H1 (cell line): ENCODE results near the gene SHANK2. TPM values are rescaled to one million over a fixed set of nuclear protein-coding genes. Genes with fewer than 3 reads are reported as not detected.

Experiments used
- CTCF ChIA-PET: fragments of 300-600 bp; sonication (Branson Sonifier 250); formaldehyde crosslinking; loops from one replicate; lab custom pipeline; 2021; ENCODE audit not compliant: partially characterized antibody; lab: Charles Lee
- POLR2A ChIA-PET: fragments of 300-600 bp; sonication (Branson Sonifier 250); formaldehyde crosslinking; loops from one replicate; lab custom pipeline; 2021; ENCODE audit warnings: inconsistent platforms; ENCODE audit not compliant: partially characterized antibody; lab: Charles Lee
- DNase-seq, 2 experiments: peaks; one replicate each; pipeline versions ENCODE4 v3.0.0 to v3.0.0-alpha.2; 2010 to 2022; ENCODE audit warnings: low spot score in 2 of 2, low read depth in 1 of 2, mixed read lengths in 1 of 2
- FAIRE-seq: peaks from 2 replicates; lab custom pipeline; 2011; peaks lifted over from hg19 to GRCh38; lab: Jason Lieb, UNC
- H2AFZ ChIP-seq: 2 replicates; pipeline ENCODE4 v1.8.1; 2012; ENCODE audit warnings: low read length, inconsistent platforms
- H2AK5ac ChIP-seq: 2 replicates; pipeline ENCODE4 v1.6.1; 2013; ENCODE audit warnings: low read depth, low read length
- H2BK120ac ChIP-seq: replicated peaks from 2 replicates; pipeline ENCODE3; 2013; ENCODE audit warnings: low read depth, low read length, inconsistent platforms
- H2BK12ac ChIP-seq: 2 replicates; pipeline ENCODE4 v1.6.1; 2013; ENCODE audit warnings: low read depth, low read length
- H2BK15ac ChIP-seq: 2 replicates; pipeline ENCODE4 v1.6.1; 2013; ENCODE audit warnings: low read length
- H2BK20ac ChIP-seq: 2 replicates; pipeline ENCODE4 v1.6.1; 2013; ENCODE audit warnings: low read length
- H2BK5ac ChIP-seq: 2 replicates; pipeline ENCODE4 v1.6.1; 2013; ENCODE audit warnings: low read depth, low read length
- H3K14ac ChIP-seq: 2 replicates; pipeline ENCODE4 v1.6.1; 2013; ENCODE audit warnings: inconsistent platforms; ENCODE audit not compliant: insufficient read length
- H3K18ac ChIP-seq: 2 replicates; pipeline ENCODE4 v1.6.1; 2013; ENCODE audit warnings: low read length; ENCODE audit errors: extremely low read depth
- H3K23ac ChIP-seq: 2 replicates; pipeline ENCODE4 v1.6.1; 2013; ENCODE audit warnings: inconsistent platforms; ENCODE audit not compliant: insufficient read length
- H3K23me2 ChIP-seq: 2 replicates; pipeline ENCODE4 v1.6.1; 2013; ENCODE audit warnings: low read depth, low read length
- H3K27ac ChIP-seq: 2 replicates; pipeline ENCODE4 v1.6.1; 2011; ENCODE audit warnings: low read depth, low read length, inconsistent platforms
- H3K27me3 ChIP-seq, 4 experiments: replicated peaks in 1 of 4; 1 replicate in 1 of 4; 2 replicates in 3 of 4; pipeline versions ENCODE4 v1.6.1 to v1.8.1; 2011 to 2013; ENCODE audit warnings: low read length in 3 of 4, mild to moderate bottlenecking in 3 of 4, inconsistent platforms in 2 of 4, mixed read lengths in 2 of 4, moderate library complexity in 1 of 4; ENCODE audit not compliant: control insufficient read depth in 3 of 4, insufficient read depth in 3 of 4; ENCODE audit errors: extremely low read depth in 1 of 4
- H3K36me3 ChIP-seq, 4 experiments: 2 replicates each; pipeline versions ENCODE4 v1.6.1 to v1.8.1; 2011 to 2013; ENCODE audit warnings: mild to moderate bottlenecking in 4 of 4, low read length in 3 of 4, moderate library complexity in 2 of 4, control low read depth in 1 of 4, inconsistent platforms in 1 of 4; ENCODE audit not compliant: insufficient read depth in 4 of 4, control insufficient read depth in 2 of 4
- H3K4ac ChIP-seq: replicated peaks from 2 replicates; pipeline ENCODE3; 2013; ENCODE audit warnings: low read length, low read depth, mixed read lengths, inconsistent platforms; ENCODE audit not compliant: insufficient read length
- H3K4me1 ChIP-seq, 4 experiments: replicated peaks in 1 of 4; 1 replicate in 1 of 4; 2 replicates in 3 of 4; pipeline versions ENCODE4 v1.6.1 to v1.8.1; 2011 to 2013; ENCODE audit warnings: low read length in 3 of 4, inconsistent platforms in 2 of 4, mixed read lengths in 1 of 4; ENCODE audit not compliant: insufficient read depth in 4 of 4, control insufficient read depth in 3 of 4
- H3K4me2 ChIP-seq, 2 experiments: 2 replicates each; pipeline versions ENCODE4 v1.6.1 to v1.8.1; 2011 to 2013; ENCODE audit warnings: low read depth in 2 of 2, low read length in 2 of 2, control low read depth in 1 of 2, inconsistent platforms in 1 of 2, mild to moderate bottlenecking in 1 of 2; ENCODE audit not compliant: insufficient read depth in 1 of 2
- H3K4me3 ChIP-seq, 4 experiments: fragments of 200-600, 300-600 bp in 1 of 4; sonication (generic), shearing (Covaris generic), sonication (Bioruptor Twin) in 1 of 4; 2 replicates each; pipeline versions ENCODE4 v1.5.1 to v1.8.1; 2011 to 2016; ENCODE audit warnings: low read length in 4 of 4, low read depth in 3 of 4, control low read depth in 2 of 4, inconsistent platforms in 2 of 4, mild to moderate bottlenecking in 2 of 4, mixed read lengths in 1 of 4, moderate library complexity in 1 of 4; ENCODE audit not compliant: insufficient read depth in 2 of 4; ENCODE audit errors: extremely low read depth in 1 of 4
- H3K56ac ChIP-seq: replicated peaks from 2 replicates; pipeline ENCODE3; 2013; ENCODE audit warnings: low read depth, mild to moderate bottlenecking, mixed read lengths, low read length, inconsistent platforms; ENCODE audit not compliant: insufficient read length
- H3K79me1 ChIP-seq: 2 replicates; pipeline ENCODE4 v1.6.1; 2013; ENCODE audit warnings: low read depth, low read length, control low read depth
- H3K79me2 ChIP-seq, 2 experiments: 2 replicates each; pipeline versions ENCODE4 v1.6.1 to v1.8.1; 2012 to 2013; ENCODE audit warnings: low read length in 2 of 2, mild to moderate bottlenecking in 2 of 2, inconsistent platforms in 1 of 2; ENCODE audit not compliant: insufficient read depth in 2 of 2, control insufficient read depth in 1 of 2
- H3K9ac ChIP-seq, 4 experiments: replicated peaks in 1 of 4; 1 replicate in 1 of 4; 2 replicates in 3 of 4; pipeline versions ENCODE4 v1.6.1 to v1.8.1; 2011 to 2013; ENCODE audit warnings: low read depth in 3 of 4, low read length in 3 of 4, control low read depth in 2 of 4, mild to moderate bottlenecking in 2 of 4, moderate library complexity in 2 of 4, inconsistent platforms in 1 of 4; ENCODE audit errors: extremely low read depth in 1 of 4
- H3K9me3 ChIP-seq, 2 experiments: 2 replicates each; pipeline versions ENCODE4 v1.6.1 to v1.8.1; 2012 to 2013; ENCODE audit warnings: mild to moderate bottlenecking in 2 of 2, moderate library complexity in 2 of 2, control low read depth in 1 of 2, inconsistent platforms in 1 of 2, low read depth in 1 of 2, low read length in 1 of 2, mixed read lengths in 1 of 2; ENCODE audit not compliant: insufficient read depth in 2 of 2
- H4K20me1 ChIP-seq, 2 experiments: replicated peaks in 1 of 2; 2 replicates each; pipeline versions ENCODE3 to v1.8.1; 2011 to 2013; ENCODE audit warnings: inconsistent platforms in 2 of 2, low read length in 2 of 2, mild to moderate bottlenecking in 1 of 2; ENCODE audit not compliant: insufficient read depth in 2 of 2, control insufficient read depth in 1 of 2
- H4K5ac ChIP-seq: 2 replicates; pipeline ENCODE4 v1.6.1; 2013; ENCODE audit warnings: low read length, low read depth, mixed read lengths, inconsistent platforms; ENCODE audit not compliant: insufficient read length
- H4K8ac ChIP-seq: 2 replicates; pipeline ENCODE4 v1.8.0; 2013; ENCODE audit warnings: mild to moderate bottlenecking, moderate library complexity, low read length, inconsistent platforms; ENCODE audit not compliant: insufficient read depth; ENCODE audit errors: extremely low read depth
- H4K91ac ChIP-seq: replicated peaks from 2 replicates; pipeline ENCODE3; 2013; ENCODE audit warnings: low read length, mixed read lengths, inconsistent platforms; ENCODE audit not compliant: insufficient read length
- KDM4A ChIP-seq: IDR thresholded peaks from one replicate; pipeline ENCODE4 v1.7.1; 2012; ENCODE audit warnings: low read depth, mild to moderate bottlenecking, moderate library complexity, low read length, inconsistent platforms; ENCODE audit not compliant: severe bottlenecking
- WGBS, 2 experiments: shearing (Covaris generic) in 1 of 2; methylation state at CpG; one replicate each; pipeline versions ENCODE4 v1.1.6 to v1.1.7; 2013 to 2015; ENCODE audit warnings: low lambda C conversion rate in 2 of 2, mixed read lengths in 2 of 2, inconsistent platforms in 1 of 2, low coverage in 1 of 2, missing lambda C conversion rate in 1 of 2; ENCODE audit not compliant: insufficient replicate concordance in 2 of 2, insufficient coverage in 1 of 2, insufficient read length in 1 of 2; ENCODE audit errors: extremely low coverage in 1 of 2, missing lambda C conversion rate in 1 of 2; 5-methylcytosine and 5-hydroxymethylcytosine counted together
- polyA plus RNA-seq, 7 experiments: library from polyadenylated mRNA; depleted of rRNA in 3 of 7; stranded (reverse) in 5 of 7; unstranded in 2 of 7; fragments of >200 nt in 5 of 7; fragments of 200-250 nt in 2 of 7; gene quantifications; 1 replicate in 5 of 7; 2 replicates in 1 of 7; 4 replicates in 1 of 7; pipeline versions ENCODE4 v1.2.1 to v1.2.3, GENCODE V29; 2011 to 2013; ENCODE audit warnings: missing spikeins in 2 of 7, mixed read lengths in 2 of 7
- total RNA-seq: library from RNA; stranded (reverse); fragmentation: NEBNext Ultra II Directional; extraction: Animal tissue kit (Norgen Biotek cat#: 25700); gene quantifications from 2 replicates; pipeline ENCODE4 v1.2.1, GENCODE V29; 2021

Gene SHANK2
- total and polyA plus RNA-seq, 2 of the 8 experiments (the other 6 are each of a cell fraction or from before 2014, with no cell fraction given) = 10.1 to 54.2 TPM

GRCh38 chr11:71301046-71301857, 48.9 kb upstream of the SHANK2 start:
- no peaks in the 10 kb centered on the region for H3K27me3 ChIP-seq
- WGBS, 2 experiments = 92% methylated on average over 18 of the region's 19 CpGs; no CpG with 5 or more reads in 1 of the 2 experiments
- no peaks in the 10 kb centered on the region for H3K23me2 ChIP-seq
- no peaks in the 10 kb centered on the region for H3K4me1 ChIP-seq
- ChIA-PET CTCF (interaction anchor here (0.6 to 1.6 kb wide), 6 partner anchors 71 to 244 kb away, joined by 3 read pairs; no protein-coding TSS in a partner anchor), POLR2A (no interaction called here)
- H4K91ac ChIP-seq = no peak overlapping the region
- no peak overlapping the region for H2AFZ ChIP-seq
- H2BK15ac ChIP-seq = no peak overlapping the region
- no peak overlapping the region for H2AK5ac ChIP-seq
- H2BK12ac ChIP-seq = no peak overlapping the region
- no peak overlapping the region for H3K27ac ChIP-seq
- H3K9me3 ChIP-seq = no peaks in the 10 kb centered on the region; a peak in 1 of 4 replicates
- no peak overlapping the region for H2BK5ac ChIP-seq
- no peak overlapping the region for H3K4me2 ChIP-seq
- FAIRE-seq (no peak), DNase-seq (peak in 1 of 2 experiments; percentile 45)
- no peak overlapping the region for H4K8ac ChIP-seq
- H3K36me3 ChIP-seq = no peaks in the 10 kb centered on the region
- no peaks in the 10 kb centered on the region for H3K79me2 ChIP-seq
- no peak overlapping the region for H2BK20ac ChIP-seq
- H3K18ac ChIP-seq = no peak overlapping the region
- H4K20me1 ChIP-seq = no peaks in the 10 kb centered on the region
- H3K4me3 ChIP-seq = no peak overlapping the region
- H2BK120ac ChIP-seq = no peak overlapping the region
- no peaks in the 10 kb centered on the region for H3K79me1 ChIP-seq
- no peak overlapping the region for H3K4ac ChIP-seq
- no peak for TF ChIP-seq KDM4A
- H3K9ac ChIP-seq = no peak overlapping the region
- H3K14ac ChIP-seq = no peak overlapping the region
- no peak overlapping the region for H3K23ac ChIP-seq
- H4K5ac ChIP-seq = no peak overlapping the region
- H3K56ac ChIP-seq = no peak overlapping the region
